ENCODE results near the gene KIAA1671. TPM values are rescaled to one million over a fixed set of nuclear protein-coding genes. Genes with fewer than 3 reads are reported as not detected.

The KIAA1671 gene
- total RNA-seq, 3 donors from 2014 or later: 9.8 to 62.8 (median 36.4) TPM

- TF ChIP-seq POLR2AphosphoS5 (IDR thresholded peaks at IDR 0.05): no peak
- no peak for TF ChIP-seq POLR2A (IDR thresholded peaks at IDR 0.05)
- TF ChIP-seq CTCF (IDR thresholded peaks at IDR 0.05): no peak
- H3K36me3 ChIP-seq: no peaks in the 10 kb centered on the region
- intact Hi-C loops (cut with DNase I; ENCODE audit: low total_unique reads): no loop called here
- no peaks in the 10 kb centered on the region for H3K4me1 ChIP-seq
- no peaks in the 10 kb centered on the region for H3K27me3 ChIP-seq
- no peak overlapping the region for H3K4me3 ChIP-seq
- H3K9me3 ChIP-seq: no peaks in the 10 kb centered on the region
- DNase-seq (ENCODE audit: low spot score in 2 of 2): no peak
- peak overlapping the region in 1 of 2 donors; percentile 40 for H3K27ac ChIP-seq
Measured at GRCh38 chr22:25013607-25014006, 61.1 kb downstream of the KIAA1671 start.

GRCh38 chr22:25014896-25015755, 62.6 kb downstream of the KIAA1671 start:
- Histone ChIP-seq H3K27ac (no peak overlapping the region), H3K27me3 (no peaks in the 10 kb centered on the region), H3K4me1 (no peaks in the 10 kb centered on the region), H3K36me3 (no peaks in the 10 kb centered on the region), H3K4me3 (no peak overlapping the region), H3K9me3 (no peaks in the 10 kb centered on the region)
- no peak for DNase-seq (ENCODE audit: low spot score in 2 of 2)
- intact Hi-C loops (cut with DNase I; ENCODE audit: low total_unique reads): no loop called here
- no peak for TF ChIP-seq CTCF (IDR thresholded peaks at IDR 0.05)
- TF ChIP-seq POLR2AphosphoS5 (IDR thresholded peaks at IDR 0.05): no peak
- TF ChIP-seq POLR2A (IDR thresholded peaks at IDR 0.05): no peak

DNA sequence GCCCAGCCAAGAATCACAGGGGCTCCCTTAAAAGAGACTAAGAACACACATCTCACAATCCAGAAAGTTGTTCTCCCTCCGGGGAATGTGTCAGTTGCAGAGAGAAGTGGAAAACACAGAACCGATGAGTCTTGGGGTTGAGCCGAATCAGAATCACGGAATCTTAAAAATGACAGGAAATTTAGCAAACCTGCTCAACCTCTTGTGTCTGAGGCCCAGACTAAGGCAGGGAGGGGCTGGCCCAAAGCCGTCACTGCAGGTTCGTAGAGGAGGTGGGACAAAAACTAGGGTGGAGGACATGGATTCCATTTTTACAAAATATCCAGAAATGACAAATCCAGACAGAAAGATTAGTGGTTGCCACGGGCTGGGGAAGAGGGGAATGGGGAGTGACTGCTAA, 63.8 kb downstream of the KIAA1671 start:
- H3K36me3 ChIP-seq: no peaks in the 10 kb centered on the region
- no peak for TF ChIP-seq POLR2AphosphoS5 (IDR thresholded peaks at IDR 0.05)
- no peak for TF ChIP-seq CTCF (IDR thresholded peaks at IDR 0.05)
- TF ChIP-seq POLR2A (IDR thresholded peaks at IDR 0.05): no peak
- no peaks in the 10 kb centered on the region for H3K9me3 ChIP-seq
- intact Hi-C loops (cut with DNase I; ENCODE audit: low total_unique reads): no loop called here
- H3K4me3 ChIP-seq: no peak overlapping the region
- no peaks in the 10 kb centered on the region for H3K4me1 ChIP-seq
- H3K27me3 ChIP-seq: no peaks in the 10 kb centered on the region
- DNase-seq (ENCODE audit: low spot score in 2 of 2): no peak
- no peak overlapping the region for H3K27ac ChIP-seq

- no peaks in the 10 kb centered on the region for H3K36me3 ChIP-seq
Measured at GRCh38 chr22:25018009-25018408, 65.5 kb downstream of the KIAA1671 start.

More at GRCh38 chr22:25018009-25018408, 65.5 kb downstream of the KIAA1671 start:
- H3K9me3 ChIP-seq: no peaks in the 10 kb centered on the region
- TF ChIP-seq POLR2AphosphoS5 (IDR thresholded peaks at IDR 0.05) (no peak), CTCF (IDR thresholded peaks at IDR 0.05) (no peak), POLR2A (IDR thresholded peaks at IDR 0.05) (no peak)
- no peak overlapping the region for H3K4me3 ChIP-seq
- no peaks in the 10 kb centered on the region for H3K4me1 ChIP-seq
- no peaks in the 10 kb centered on the region for H3K27me3 ChIP-seq
- DNase-seq (ENCODE audit: low spot score in 2 of 2): no peak
- no peak overlapping the region for H3K27ac ChIP-seq
- intact Hi-C loops (cut with DNase I; ENCODE audit: low total_unique reads): no loop called here

All from breast epithelium (tissue), 4 donors.